HepG2 (cell line): Measurements from ENCODE around the gene TTC38. TPM values are rescaled to one million over a fixed set of nuclear protein-coding genes. Genes with fewer than 3 reads are reported as not detected.
A peak's percentile ranks its signal among the peaks of the same experiment; 100 is the strongest.

Experiments
- ATAC-seq: fragments of 200-7000 bp; cut with Tn5 transposase; 3 replicates; pipeline ENCODE4 v1.9.1; 2020; ENCODE audit warnings: mild to moderate bottlenecking, moderate library complexity
- BruUV-seq: library from RNA; stranded (reverse); fragments of 400-500 nt; replicated peaks from 2 replicates; lab custom pipeline; 2021; lab: Mats Ljungman, UMichigan
- CTCF ChIA-PET: fragments of 300-600 bp; formaldehyde crosslinking; extraction: SDS; loops from one replicate; lab custom pipeline; 2021; ENCODE audit warnings: low total read pairs, inconsistent platforms, low intra/inter-chr PET ratio; lab: Yijun Ruan, JAX
- POLR2A ChIA-PET: fragments of 350-600 bp; sonication (Branson Sonifier 250); formaldehyde crosslinking; loops from one replicate; lab custom pipeline; 2020; ENCODE audit warnings: antibody characterized with exemption, inconsistent platforms; lab: Yijun Ruan, JAX
- DNase-seq: peaks from one replicate; pipeline ENCODE4 v3.0.0-alpha.2; 2015; ENCODE audit warnings: low spot score
- FAIRE-seq: peaks from 3 replicates; lab custom pipeline; 2011; peaks lifted over from hg19 to GRCh38; lab: Jason Lieb, UNC
- H2AFZ ChIP-seq: one replicate; pipeline ENCODE4 v1.6.1; 2011; ENCODE audit warnings: low read length, inconsistent platforms
- H3K27ac ChIP-seq: fragments of 300-600 bp; 3 replicates; pipeline ENCODE4 v1.8.0; 2011; ENCODE audit warnings: mixed run types, mild to moderate bottlenecking, mixed read lengths, low read length, inconsistent platforms; ENCODE audit not compliant: insufficient read depth; ENCODE audit errors: extremely low read length
- H3K27me3 ChIP-seq, 2 experiments: fragments of 200-600 bp in 1 of 2; 2 replicates in 1 of 2; 3 replicates in 1 of 2; pipeline versions ENCODE4 v1.6.0 to v1.8.0; 2011; ENCODE audit warnings: low read length in 2 of 2, mild to moderate bottlenecking in 2 of 2, moderate library complexity in 2 of 2, inconsistent platforms in 1 of 2; ENCODE audit not compliant: insufficient read depth in 2 of 2, control insufficient read depth in 1 of 2
- H3K36me3 ChIP-seq, 2 experiments: fragments of 200-600 bp in 1 of 2; replicated peaks in 1 of 2; 2 replicates in 1 of 2; 3 replicates in 1 of 2; pipeline versions ENCODE4 v1.5.1 to v1.8.0; 2011; ENCODE audit warnings: low read length in 2 of 2, inconsistent platforms in 1 of 2; ENCODE audit not compliant: insufficient read depth in 2 of 2, control insufficient read depth in 1 of 2
- H3K4me1 ChIP-seq: 2 replicates; pipeline ENCODE4 v1.5.1; 2012; ENCODE audit warnings: low read length, inconsistent platforms; ENCODE audit not compliant: insufficient read depth
- H3K4me2 ChIP-seq: 2 replicates; pipeline ENCODE4 v1.6.0; 2011; ENCODE audit warnings: low read depth, low read length, inconsistent platforms
- H3K4me3 ChIP-seq, 3 experiments: fragments of 200-600 bp in 1 of 3; sonication (generic), shearing (Covaris generic) in 1 of 3; replicated peaks in 1 of 3; 2 replicates each; pipeline ENCODE4 v1.5.1; 2011 to 2016; ENCODE audit warnings: low read length in 3 of 3, inconsistent platforms in 2 of 3, low read depth in 2 of 3, mild to moderate bottlenecking in 2 of 3, control low read depth in 1 of 3, mixed read lengths in 1 of 3; ENCODE audit not compliant: insufficient read depth in 1 of 3
- H3K79me2 ChIP-seq: one replicate; pipeline ENCODE4 v1.6.1; 2011; ENCODE audit warnings: low read length, inconsistent platforms; ENCODE audit not compliant: insufficient read depth
- H3K9ac ChIP-seq: 2 replicates; pipeline ENCODE4 v1.6.0; 2011; ENCODE audit warnings: mild to moderate bottlenecking, low read depth, low read length, inconsistent platforms; ENCODE audit not compliant: insufficient read depth
- H3K9me3 ChIP-seq: 2 replicates; pipeline ENCODE4 v1.5.1; 2012; ENCODE audit warnings: mild to moderate bottlenecking, low read length
- H4K20me1 ChIP-seq: 2 replicates; pipeline ENCODE4 v1.6.0; 2011; ENCODE audit warnings: inconsistent platforms, mild to moderate bottlenecking, low read length, moderate library complexity; ENCODE audit not compliant: insufficient read depth
- ARHGAP35 ChIP-seq: sonication (generic); formaldehyde crosslinking; IDR thresholded peaks from 2 replicates; pipeline ENCODE4 v1.9.0; 2022; ENCODE audit warnings: mild to moderate bottlenecking, inconsistent platforms, moderate library complexity, missing genetic modification reagents, borderline replicate concordance
- ATF1 ChIP-seq: IDR thresholded peaks from 2 replicates; pipeline ENCODE4 v1.6.1; 2016; ENCODE audit warnings: mild to moderate bottlenecking, control low read depth
- CHD4 ChIP-seq: fragments of 200-600 bp; sonication (generic); IDR thresholded peaks from 2 replicates; pipeline ENCODE4 v1.7.0; 2017; ENCODE audit warnings: mild to moderate bottlenecking, low read length, borderline replicate concordance
- FLYWCH1 ChIP-seq: sonication (generic); formaldehyde crosslinking; IDR thresholded peaks from 2 replicates; pipeline ENCODE4 v1.8.1; 2023; ENCODE audit warnings: mild to moderate bottlenecking, missing genetic modification reagents
- ISL2 ChIP-seq: sonication (generic); formaldehyde crosslinking; IDR thresholded peaks from 2 replicates; pipeline ENCODE4 v1.5.0; 2020; ENCODE audit warnings: missing genetic modification reagents
- SP140L ChIP-seq: sonication (generic); formaldehyde crosslinking; IDR thresholded peaks from 2 replicates; pipeline ENCODE4 v1.4.0; 2020; ENCODE audit warnings: missing genetic modification reagents, borderline replicate concordance
- TOPORS ChIP-seq: sonication (generic); formaldehyde crosslinking; IDR thresholded peaks from 2 replicates; pipeline ENCODE4 v1.8.0; 2023; ENCODE audit warnings: mild to moderate bottlenecking, missing genetic modification reagents
- ZBTB3 ChIP-seq: sonication (generic); formaldehyde crosslinking; IDR thresholded peaks from 2 replicates; pipeline ENCODE4 v1.4.0; 2020; ENCODE audit warnings: low read depth, mild to moderate bottlenecking, moderate library complexity, missing genetic modification reagents, borderline replicate concordance
- ZFX ChIP-seq: sonication (generic); formaldehyde crosslinking; IDR thresholded peaks from 2 replicates; pipeline ENCODE4 v1.4.0; 2020; ENCODE audit warnings: mild to moderate bottlenecking, low read depth, missing genetic modification reagents, moderate library complexity
- ZNF205 ChIP-seq: IDR thresholded peaks from 2 replicates; pipeline ENCODE4 v1.6.1; 2018; ENCODE audit warnings: missing biosample characterization, missing genetic modification reagents
- ZNF260 ChIP-seq: sonication (generic); formaldehyde crosslinking; IDR thresholded peaks from 2 replicates; pipeline ENCODE4 v1.4.0; 2020; ENCODE audit warnings: missing genetic modification reagents, low read depth, mild to moderate bottlenecking, borderline replicate concordance
- ZNF317 ChIP-seq: sonication (generic); formaldehyde crosslinking; IDR thresholded peaks from 2 replicates; pipeline ENCODE4 v1.5.0; 2020; ENCODE audit warnings: mild to moderate bottlenecking, missing genetic modification reagents
- WGBS: methylation state at CpG from one replicate; pipeline ENCODE4 v1.1.6; 2017; ENCODE audit warnings: low lambda C conversion rate; 5-methylcytosine and 5-hydroxymethylcytosine counted together
- in situ Hi-C: cut with HindIII; loops from 2 replicates; pipeline ENCODE4 v1.10.0; 2017; ENCODE audit warnings: low pct_unique_long_range_greater_than_20kb; ENCODE audit not compliant: extremely low pct_ligation_motif_present
- intact Hi-C: fragments of 100-400 bp; cut with micrococcal nuclease; formaldehyde crosslinking; loops from one replicate; pipeline ENCODE4 v1.10.0; 2022; ENCODE audit not compliant: unreplicated experiment
- polyA plus RNA-seq, 8 experiments: library from polyadenylated mRNA; depleted of rRNA in 3 of 8; stranded (reverse) in 7 of 8; unstranded in 1 of 8; fragments of >200 nt; fragmentation: Illumina TruSeq in 4 of 8; extraction: Trizol in 4 of 8; gene quantifications; 2 replicates each; pipeline versions ENCODE4 v1.2.1 to v1.2.3, GENCODE V29; 2011 to 2016; ENCODE audit warnings: low read depth in 4 of 8, missing spikeins in 1 of 8, mixed read lengths in 1 of 8; ENCODE audit not compliant: insufficient read depth in 1 of 8
- total RNA-seq, 5 experiments: library from RNA; depleted of rRNA; stranded (reverse); fragments of >200 nt; fragmentation: Illumina TruSeq; extraction: Trizol; gene quantifications; 2 replicates each; pipeline ENCODE4 v1.2.3, GENCODE V29; 2016; ENCODE audit warnings: low read depth in 1 of 5
- TF ChIP-seq, protein P1 (sequence below): sonication (generic); formaldehyde crosslinking; IDR thresholded peaks from 2 replicates; pipeline ENCODE4 v1.4.0; 2020; ENCODE audit warnings: missing genetic modification reagents
- TF ChIP-seq, protein P2 (sequence below), 2 experiments: fragments of 450-650 bp in 1 of 2; sonication (generic) in 1 of 2; formaldehyde crosslinking; IDR thresholded peaks; 2 replicates each; pipeline versions ENCODE4 v1.5.0 to v1.8.0; 2020 to 2022; ENCODE audit warnings: mild to moderate bottlenecking in 1 of 2, missing genetic modification reagents in 1 of 2
- TF ChIP-seq, protein P3 (sequence below): sonication (generic); formaldehyde crosslinking; IDR thresholded peaks from 2 replicates; pipeline ENCODE4 v1.5.0; 2020; ENCODE audit warnings: missing genetic modification reagents
- TF ChIP-seq, protein P4 (sequence below): sonication (generic); formaldehyde crosslinking; IDR thresholded peaks from 2 replicates; pipeline ENCODE4 v1.8.0; 2022; ENCODE audit warnings: missing genetic modification reagents, mild to moderate bottlenecking, borderline replicate concordance
- TF ChIP-seq, protein P5 (sequence below): sonication (generic); formaldehyde crosslinking; IDR thresholded peaks from 2 replicates; pipeline ENCODE4 v1.4.0; 2020; ENCODE audit warnings: missing genetic modification reagents, borderline replicate concordance

TTC38 gene
- total and polyA plus RNA-seq, 2 of the 13 experiments (the other 11 are each of a cell fraction or from before 2014, with no cell fraction given) = 101 to 105 TPM

DNA sequence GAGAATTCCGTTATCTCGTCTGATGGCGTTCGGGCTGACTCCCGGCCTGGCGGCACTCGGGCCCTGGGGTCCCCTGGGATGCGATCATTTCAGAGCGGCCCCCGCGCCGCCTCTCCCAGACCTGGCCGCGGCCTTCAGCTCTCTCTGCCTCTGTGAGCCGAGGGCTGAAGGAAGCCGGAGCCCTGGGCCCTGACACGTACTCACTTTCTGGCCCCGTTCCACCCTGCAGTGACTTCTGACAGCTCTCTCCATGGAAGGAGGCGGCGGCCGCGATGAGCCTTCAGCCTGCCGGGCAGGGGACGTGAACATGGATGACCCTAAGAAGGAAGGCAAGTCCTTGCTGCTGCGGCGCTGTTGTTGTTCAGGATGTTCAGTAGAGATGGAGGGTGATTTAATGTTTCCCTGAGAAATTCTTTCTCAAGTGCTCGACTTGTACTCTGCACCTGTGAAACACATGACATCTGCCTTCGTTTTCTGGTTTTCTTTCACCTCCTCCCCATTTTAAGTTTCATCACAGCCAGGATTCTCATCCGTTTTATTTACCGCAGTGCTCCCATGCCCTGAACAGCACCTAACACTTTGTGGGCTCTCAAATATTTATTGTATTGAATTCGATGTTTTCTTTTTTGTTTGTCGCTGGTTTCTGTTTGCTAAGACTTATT, 29.5 kb downstream of the TTC38 start:
- ChIA-PET CTCF (no interaction called here), POLR2A (no interaction called here)
- Histone ChIP-seq H3K4me1 (peaks cover 33% of the 10 kb centered on the region), H3K4me2 (peak overlapping the region; percentile 96), H3K27me3 (no peaks in the 10 kb centered on the region; a peak in 1 of 5 replicates), H2AFZ (no peak overlapping the region), H3K27ac (peak overlapping the region; percentile 62), H4K20me1 (no peaks in the 10 kb centered on the region), H3K9ac (peak overlapping the region; percentile 77), H3K9me3 (no peaks in the 10 kb centered on the region), H3K4me3 (peak overlapping the region; percentile 82 to 91 (median 84)), H3K79me2 (peaks cover 25% of the 10 kb centered on the region), H3K36me3 (peaks cover 6 to 33% of the 10 kb centered on the region in 2 experiments)
- in situ Hi-C loops (no loop called here), intact Hi-C loops (no loop called here)
- WGBS = under 1% methylated on average over 12 of the region's 32 CpGs
- DNase-seq = peak; percentile 11
- peak; percentile 28 for ATAC-seq
- BruUV-seq = TSS peak; percentile 58
- FAIRE-seq = no peak
- TF ChIP-seq ZNF317 (no peak), ZBTB3 (CRISPR knock-in tag) (no peak), ATF1 (no peak), ISL2 (CRISPR knock-in tag) (no peak), SP140L (no peak), ZNF205 (CRISPR knock-in tag) (no peak), ZFX (CRISPR knock-in tag) (peak; percentile 11; the same call in 1 of the 2 replicates), FLYWCH1 (CRISPR knock-in tag) (no peak), ARHGAP35 (CRISPR knock-in tag) (no peak), TOPORS (no peak), ZNF260 (0 out of 2 replicates have a peak, but pooled peaks have one; percentile 46), CHD4 (no peak)
- TF ChIP-seq, protein P1, sequence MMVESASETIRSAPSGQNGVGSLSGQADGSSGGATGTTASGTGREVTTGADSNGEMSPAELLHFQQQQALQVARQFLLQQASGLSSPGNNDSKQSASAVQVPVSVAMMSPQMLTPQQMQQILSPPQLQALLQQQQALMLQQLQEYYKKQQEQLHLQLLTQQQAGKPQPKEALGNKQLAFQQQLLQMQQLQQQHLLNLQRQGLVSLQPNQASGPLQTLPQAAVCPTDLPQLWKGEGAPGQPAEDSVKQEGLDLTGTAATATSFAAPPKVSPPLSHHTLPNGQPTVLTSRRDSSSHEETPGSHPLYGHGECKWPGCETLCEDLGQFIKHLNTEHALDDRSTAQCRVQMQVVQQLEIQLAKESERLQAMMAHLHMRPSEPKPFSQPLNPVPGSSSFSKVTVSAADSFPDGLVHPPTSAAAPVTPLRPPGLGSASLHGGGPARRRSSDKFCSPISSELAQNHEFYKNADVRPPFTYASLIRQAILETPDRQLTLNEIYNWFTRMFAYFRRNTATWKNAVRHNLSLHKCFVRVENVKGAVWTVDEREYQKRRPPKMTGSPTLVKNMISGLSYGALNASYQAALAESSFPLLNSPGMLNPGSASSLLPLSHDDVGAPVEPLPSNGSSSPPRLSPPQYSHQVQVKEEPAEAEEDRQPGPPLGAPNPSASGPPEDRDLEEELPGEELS (CRISPR knock-in tag) = no peak
- TF ChIP-seq, protein P2, sequence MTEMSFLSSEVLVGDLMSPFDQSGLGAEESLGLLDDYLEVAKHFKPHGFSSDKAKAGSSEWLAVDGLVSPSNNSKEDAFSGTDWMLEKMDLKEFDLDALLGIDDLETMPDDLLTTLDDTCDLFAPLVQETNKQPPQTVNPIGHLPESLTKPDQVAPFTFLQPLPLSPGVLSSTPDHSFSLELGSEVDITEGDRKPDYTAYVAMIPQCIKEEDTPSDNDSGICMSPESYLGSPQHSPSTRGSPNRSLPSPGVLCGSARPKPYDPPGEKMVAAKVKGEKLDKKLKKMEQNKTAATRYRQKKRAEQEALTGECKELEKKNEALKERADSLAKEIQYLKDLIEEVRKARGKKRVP (CRISPR knock-in tag; IDR thresholded peaks at IDR 0.05) = no peak
- TF ChIP-seq, protein P3, sequence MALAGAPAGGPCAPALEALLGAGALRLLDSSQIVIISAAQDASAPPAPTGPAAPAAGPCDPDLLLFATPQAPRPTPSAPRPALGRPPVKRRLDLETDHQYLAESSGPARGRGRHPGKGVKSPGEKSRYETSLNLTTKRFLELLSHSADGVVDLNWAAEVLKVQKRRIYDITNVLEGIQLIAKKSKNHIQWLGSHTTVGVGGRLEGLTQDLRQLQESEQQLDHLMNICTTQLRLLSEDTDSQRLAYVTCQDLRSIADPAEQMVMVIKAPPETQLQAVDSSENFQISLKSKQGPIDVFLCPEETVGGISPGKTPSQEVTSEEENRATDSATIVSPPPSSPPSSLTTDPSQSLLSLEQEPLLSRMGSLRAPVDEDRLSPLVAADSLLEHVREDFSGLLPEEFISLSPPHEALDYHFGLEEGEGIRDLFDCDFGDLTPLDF (CRISPR knock-in tag) = no peak
- TF ChIP-seq, protein P4, sequence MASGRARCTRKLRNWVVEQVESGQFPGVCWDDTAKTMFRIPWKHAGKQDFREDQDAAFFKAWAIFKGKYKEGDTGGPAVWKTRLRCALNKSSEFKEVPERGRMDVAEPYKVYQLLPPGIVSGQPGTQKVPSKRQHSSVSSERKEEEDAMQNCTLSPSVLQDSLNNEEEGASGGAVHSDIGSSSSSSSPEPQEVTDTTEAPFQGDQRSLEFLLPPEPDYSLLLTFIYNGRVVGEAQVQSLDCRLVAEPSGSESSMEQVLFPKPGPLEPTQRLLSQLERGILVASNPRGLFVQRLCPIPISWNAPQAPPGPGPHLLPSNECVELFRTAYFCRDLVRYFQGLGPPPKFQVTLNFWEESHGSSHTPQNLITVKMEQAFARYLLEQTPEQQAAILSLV = no peak
- TF ChIP-seq, protein P5, sequence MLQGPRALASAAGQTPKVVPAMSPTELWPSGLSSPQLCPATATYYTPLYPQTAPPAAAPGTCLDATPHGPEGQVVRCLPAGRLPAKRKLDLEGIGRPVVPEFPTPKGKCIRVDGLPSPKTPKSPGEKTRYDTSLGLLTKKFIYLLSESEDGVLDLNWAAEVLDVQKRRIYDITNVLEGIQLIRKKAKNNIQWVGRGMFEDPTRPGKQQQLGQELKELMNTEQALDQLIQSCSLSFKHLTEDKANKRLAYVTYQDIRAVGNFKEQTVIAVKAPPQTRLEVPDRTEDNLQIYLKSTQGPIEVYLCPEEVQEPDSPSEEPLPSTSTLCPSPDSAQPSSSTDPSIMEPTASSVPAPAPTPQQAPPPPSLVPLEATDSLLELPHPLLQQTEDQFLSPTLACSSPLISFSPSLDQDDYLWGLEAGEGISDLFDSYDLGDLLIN (CRISPR knock-in tag) = no peak
